SK-N-SH (cell line): Measurements from ENCODE around the gene DIAPH2.

Experiments used
- CTCF ChIP-seq: fragments of 200-600 bp; sonication (generic); IDR thresholded peaks from 2 replicates; pipeline ENCODE4 v1.6.1; 2017; ENCODE audit warnings: antibody characterized with exemption, mild to moderate bottlenecking, moderate library complexity
- SIN3A ChIP-seq: IDR thresholded peaks from 2 replicates; pipeline ENCODE4 v1.6.1; 2012; ENCODE audit warnings: low read depth, mild to moderate bottlenecking, low read length, moderate library complexity, borderline replicate concordance

- no peak for TF ChIP-seq SIN3A
- TF ChIP-seq CTCF = no peak
Measured at GRCh38 chrX:97402333-97402732, 717.7 kb downstream of the DIAPH2 start.
